ENCODE data around the gene PARN. TPM values are rescaled to one million over a fixed set of nuclear protein-coding genes. Genes with fewer than 3 reads are reported as not detected.

The PARN gene
- total RNA-seq, 1 experiment from 2014 or later, result 56.2 TPM

DNA sequence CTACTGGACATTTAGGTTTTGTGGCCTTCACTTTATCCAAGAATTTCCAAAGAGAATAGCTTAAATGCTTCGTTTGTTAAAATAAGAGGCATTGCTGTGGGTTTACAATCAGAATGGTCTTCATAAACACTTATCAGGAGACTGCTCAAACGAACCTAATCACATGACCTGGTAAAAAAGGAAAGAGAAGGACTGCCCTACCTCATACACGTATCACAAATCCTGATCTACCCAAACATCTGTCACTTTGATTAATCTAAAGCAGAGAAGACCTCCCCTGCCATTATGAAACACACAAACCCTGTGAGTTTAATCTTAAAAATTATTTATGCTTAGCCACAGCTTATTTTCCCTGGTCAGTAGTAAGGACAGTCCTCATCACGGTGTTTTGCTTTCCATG is 76.6 kb downstream of the PARN start:
- Histone ChIP-seq H4K20me1 (ENCODE audit: control insufficient read depth, insufficient read depth, insufficient read length) (no peaks in the 10 kb centered on the region), H3K4me1 (ENCODE audit: insufficient read depth, low read length) (peaks cover 4% of the 10 kb centered on the region; the same call in 1 of the 2 replicates), H2BK15ac (ENCODE audit: low read depth, low read length) (no peak overlapping the region), H4K91ac (ENCODE audit: insufficient read length, low read depth, low read length) (no peak overlapping the region), H3K56ac (ENCODE audit: insufficient read length, low read depth, low read length) (no peak overlapping the region), H3K9ac (ENCODE audit: extremely low read depth, insufficient read length, low read length) (no peak overlapping the region), H3K23me2 (ENCODE audit: insufficient read length, low read depth, low read length, poor library complexity, severe bottlenecking) (no peaks in the 10 kb centered on the region), H2AK5ac (ENCODE audit: insufficient read length, low read length) (no peak overlapping the region), H3K27me3 (ENCODE audit: insufficient read depth, low read length) (no peaks in the 10 kb centered on the region), H3K4me2 (ENCODE audit: insufficient read depth, insufficient read length, low read length) (no peak overlapping the region), H3K14ac (ENCODE audit: insufficient read depth, low read length) (no peak overlapping the region), H4K5ac (ENCODE audit: insufficient read length, low read depth, low read length) (no peak overlapping the region), H3K79me1 (ENCODE audit: insufficient read depth, low read depth, low read length, poor library complexity, severe bottlenecking) (no peaks in the 10 kb centered on the region), H3T11ph (ENCODE audit: low read length) (no peak overlapping the region), H3K23ac (ENCODE audit: insufficient read length, low read depth, low read length) (no peak overlapping the region), H2BK20ac (ENCODE audit: low read depth, low read length, poor library complexity, severe bottlenecking) (no peak overlapping the region), H3K9me3 (ENCODE audit: control insufficient read depth, low read depth, low read length) (no peaks in the 10 kb centered on the region), H3K79me2 (ENCODE audit: insufficient read depth, low read length) (no peaks in the 10 kb centered on the region), H3K18ac (ENCODE audit: insufficient read length, low read depth, low read length) (no peak overlapping the region), H2BK5ac (ENCODE audit: insufficient read length, low read length) (no peak overlapping the region), H2BK12ac (ENCODE audit: insufficient read length, low read depth, low read length) (no peak overlapping the region), H3K27ac (ENCODE audit: insufficient read length, low read depth, low read length) (no peak overlapping the region), H4K8ac (replicated peaks; ENCODE audit: insufficient read length, low read depth, low read length) (no peak overlapping the region), H2BK120ac (ENCODE audit: low read depth, low read length, poor library complexity, severe bottlenecking) (no peak overlapping the region), H2AFZ (ENCODE audit: low read length) (no peak overlapping the region), H3K4ac (ENCODE audit: low read depth, low read length) (no peak overlapping the region)
- TF ChIP-seq, protein P1, sequence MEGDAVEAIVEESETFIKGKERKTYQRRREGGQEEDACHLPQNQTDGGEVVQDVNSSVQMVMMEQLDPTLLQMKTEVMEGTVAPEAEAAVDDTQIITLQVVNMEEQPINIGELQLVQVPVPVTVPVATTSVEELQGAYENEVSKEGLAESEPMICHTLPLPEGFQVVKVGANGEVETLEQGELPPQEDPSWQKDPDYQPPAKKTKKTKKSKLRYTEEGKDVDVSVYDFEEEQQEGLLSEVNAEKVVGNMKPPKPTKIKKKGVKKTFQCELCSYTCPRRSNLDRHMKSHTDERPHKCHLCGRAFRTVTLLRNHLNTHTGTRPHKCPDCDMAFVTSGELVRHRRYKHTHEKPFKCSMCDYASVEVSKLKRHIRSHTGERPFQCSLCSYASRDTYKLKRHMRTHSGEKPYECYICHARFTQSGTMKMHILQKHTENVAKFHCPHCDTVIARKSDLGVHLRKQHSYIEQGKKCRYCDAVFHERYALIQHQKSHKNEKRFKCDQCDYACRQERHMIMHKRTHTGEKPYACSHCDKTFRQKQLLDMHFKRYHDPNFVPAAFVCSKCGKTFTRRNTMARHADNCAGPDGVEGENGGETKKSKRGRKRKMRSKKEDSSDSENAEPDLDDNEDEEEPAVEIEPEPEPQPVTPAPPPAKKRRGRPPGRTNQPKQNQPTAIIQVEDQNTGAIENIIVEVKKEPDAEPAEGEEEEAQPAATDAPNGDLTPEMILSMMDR (conservative IDR thresholded peaks at IDR 0.05), result no peak
- no peak for DNase-seq
- Mint-ChIP-seq H3K27me3 (ENCODE audit: low read depth) (no peaks in the 10 kb centered on the region), H3K27ac (peak overlapping the region in 1 of 3 experiments; percentile 67; a peak in 2 of 7 replicates), H3K4me3 (no peak overlapping the region), H3K4me1 (peaks cover 18 to 21% of the 10 kb centered on the region in 2 experiments), H3K9me3 (no peaks in the 10 kb centered on the region), H3K36me3 (ENCODE audit: insufficient read depth in 1 of 3, low read depth in 3 of 3) (peaks cover 2 to 26% (median 19%) of the 10 kb centered on the region in 3 experiments; a peak in 5 of 7 replicates)
- WGBS (ENCODE audit: extremely low coverage, insufficient read length, low lambda C conversion rate), result no CpG with 5 or more reads among the region's 4 CpGs
